SH-SY5Y (cell line): Measurements from ENCODE around the gene TMEM220.

ENCODE experiments used
- GATA2 ChIP-seq: IDR thresholded peaks from 2 replicates; pipeline ENCODE4 v1.6.1; 2011; ENCODE audit warnings: mild to moderate bottlenecking, low read depth, low read length
- GATA3 ChIP-seq: IDR thresholded peaks from 2 replicates; pipeline ENCODE4 v1.6.1; 2011; ENCODE audit warnings: low read depth, mild to moderate bottlenecking, low read length, moderate library complexity

GRCh38 chr17:10687499-10687898, 42.3 kb downstream of the TMEM220 start:
- TF ChIP-seq GATA2, result no peak
- TF ChIP-seq GATA3, result no peak
